Islet of Langerhans (tissue), 1 donor: ENCODE data around the gene ATG9B.

Experiments
- FAIRE-seq: peaks from one replicate; lab custom pipeline; 2011; peaks lifted over from hg19 to GRCh38; lab: Jason Lieb, UNC

Gene ATG9B

GRCh38 chr7:150998341-150998740 is 26.0 kb downstream of the ATG9B start:
- no peak for FAIRE-seq

GRCh38 chr7:150997817-150998216 is 26.5 kb downstream of the ATG9B start:
- no peak for FAIRE-seq

GRCh38 chr7:150997075-150997511 is 27.2 kb downstream of the ATG9B start:
- FAIRE-seq = no peak

- no peak for FAIRE-seq
Measured at GRCh38 chr7:150996376-150997074, 27.8 kb downstream of the ATG9B start.

- FAIRE-seq = no peak
Measured at GRCh38 chr7:150994838-150995510, 29.3 kb downstream of the ATG9B start.

GRCh38 chr7:150994141-150994837 is 30.0 kb downstream of the ATG9B start:
- FAIRE-seq = no peak

- no peak for FAIRE-seq
Measured at GRCh38 chr7:150993511-150993910, 30.8 kb downstream of the ATG9B start.

GRCh38 chr7:150992833-150993302 is 31.4 kb downstream of the ATG9B start:
- no peak for FAIRE-seq

- FAIRE-seq = no peak
Measured at GRCh38 chr7:150992051-150992640, 32.1 kb downstream of the ATG9B start.

- FAIRE-seq = no peak
Measured at GRCh38 chr7:150990416-150991186, 33.7 kb downstream of the ATG9B start, which contains the start of gene NOS3. Gene NOS3, plus strand, starts transcription at chr7:150991017. Its CDS starts 2,787 bp downstream, at chr7:150993804.

- FAIRE-seq = no peak
Measured at GRCh38 chr7:150989456-150989855, 34.8 kb downstream of the ATG9B start.

- FAIRE-seq = no peak
Measured at GRCh38 chr7:150988230-150989226, 35.8 kb downstream of the ATG9B start.

- no peak for FAIRE-seq
Measured at GRCh38 chr7:150986556-150986955, 37.7 kb downstream of the ATG9B start.

GRCh38 chr7:150986099-150986512 is 38.2 kb downstream of the ATG9B start:
- FAIRE-seq = no peak

- no peak for FAIRE-seq
Measured at GRCh38 chr7:150983893-150984368, 40.4 kb downstream of the ATG9B start.

GRCh38 chr7:150982351-150982750 is 41.9 kb downstream of the ATG9B start:
- no peak for FAIRE-seq

- no peak for FAIRE-seq
Measured at GRCh38 chr7:150981644-150982043, 42.6 kb downstream of the ATG9B start.

GRCh38 chr7:150980663-150981062 is 43.6 kb downstream of the ATG9B start:
- FAIRE-seq = no peak

- no peak for FAIRE-seq
Measured at GRCh38 chr7:150979713-150980390, 44.4 kb downstream of the ATG9B start.
